GM21515 (cell line): ENCODE results near the gene TRAK2.
"Not testable (repeated sequence)": the region's sequence is repeated elsewhere in the genome, so short reads cannot be mapped to it uniquely, and the experiment has no call there.

Experiments
- ATAC-seq: cut with Tn5 transposase; IDR thresholded peaks from one replicate; pipeline ENCODE4 v1.9.1; 2021; ENCODE audit not compliant: unreplicated experiment

Gene TRAK2

GRCh38 chr2:201452058-201452921 is 1.0 kb upstream of the TRAK2 start:
- peak; percentile 30 for ATAC-seq

GRCh38 chr2:201450954-201451291 is 335 bp downstream of the TRAK2 start:
- peak; percentile 32 for ATAC-seq

- no peak for ATAC-seq
Measured at GRCh38 chr2:201448701-201449100, 2.6 kb downstream of the TRAK2 start.

- no peak for ATAC-seq
Measured at GRCh38 chr2:201448061-201448460, 3.2 kb downstream of the TRAK2 start.

- ATAC-seq: no peak
Measured at GRCh38 chr2:201447086-201447485, 4.2 kb downstream of the TRAK2 start.

GRCh38 chr2:201444746-201445465 is 6.4 kb downstream of the TRAK2 start:
- no peak for ATAC-seq

- ATAC-seq: no peak
Measured at GRCh38 chr2:201441409-201441808, 9.8 kb downstream of the TRAK2 start.

GRCh38 chr2:201440182-201440581 is 11.1 kb downstream of the TRAK2 start:
- ATAC-seq: no peak

- ATAC-seq: not testable (repeated sequence)
Measured at GRCh38 chr2:201439336-201439922, 11.8 kb downstream of the TRAK2 start.

- no peak for ATAC-seq
Measured at GRCh38 chr2:201436141-201436540, 15.1 kb downstream of the TRAK2 start.

- no peak for ATAC-seq
Measured at GRCh38 chr2:201433394-201433995, 17.8 kb downstream of the TRAK2 start.

- no peak for ATAC-seq
Measured at GRCh38 chr2:201432621-201433393, 18.5 kb downstream of the TRAK2 start.

GRCh38 chr2:201432038-201432620 is 19.1 kb downstream of the TRAK2 start:
- no peak for ATAC-seq

GRCh38 chr2:201430839-201431238 is 20.4 kb downstream of the TRAK2 start:
- ATAC-seq: no peak

- not testable (repeated sequence) for ATAC-seq
Measured at GRCh38 chr2:201430322-201430721, 20.9 kb downstream of the TRAK2 start.

GRCh38 chr2:201429835-201430234 is 21.4 kb downstream of the TRAK2 start:
- not testable (repeated sequence) for ATAC-seq

GRCh38 chr2:201428366-201428765 is 22.9 kb downstream of the TRAK2 start:
- ATAC-seq: not testable (repeated sequence)

GRCh38 chr2:201425952-201426351 is 25.3 kb downstream of the TRAK2 start:
- no peak for ATAC-seq

GRCh38 chr2:201420442-201421113 is 30.7 kb downstream of the TRAK2 start:
- no peak for ATAC-seq

GRCh38 chr2:201419986-201420385 is 31.3 kb downstream of the TRAK2 start:
- no peak for ATAC-seq
